Endothelial cell of umbilical vein (primary cell): Measurements from ENCODE around the gene FNDC8. TPM values are rescaled to one million over a fixed set of nuclear protein-coding genes. Genes with fewer than 3 reads are reported as not detected.

Experiments used
- BruUV-seq: library from RNA; stranded (reverse); fragments of 400-500 nt; replicated peaks from 2 replicates; lab custom pipeline; 2021; lab: Mats Ljungman, UMichigan
- CTCF ChIA-PET: fragments of 300-600, 350-600 bp; sonication (Branson Sonifier 250); formaldehyde crosslinking; loops from one replicate; lab custom pipeline; 2021; ENCODE audit warnings: antibody characterized with exemption, inconsistent platforms; lab: Charles Lee
- POLR2A ChIA-PET: fragments of 300-600, 350-600 bp; sonication (Branson Sonifier 250); formaldehyde crosslinking; loops from one replicate; lab custom pipeline; 2021; ENCODE audit warnings: antibody characterized with exemption, inconsistent platforms; lab: Charles Lee
- DNase-seq: peaks from one replicate; pipeline ENCODE4 v3.0.0-alpha.2; 2011; ENCODE audit warnings: low read depth, low spot score
- FAIRE-seq: peaks from 2 replicates; lab custom pipeline; 2011; peaks lifted over from hg19 to GRCh38; lab: Jason Lieb, UNC
- H2AFZ ChIP-seq: 2 replicates; pipeline ENCODE4 v1.6.0; 2012; ENCODE audit warnings: low read depth, low read length, control low read depth, inconsistent platforms
- H3K27ac ChIP-seq: 2 replicates; pipeline ENCODE4 v1.5.1; 2011; ENCODE audit warnings: low read depth, mild to moderate bottlenecking, control low read depth, low read length, moderate library complexity; ENCODE audit not compliant: insufficient read depth
- H3K27me3 ChIP-seq, 2 experiments: 2 replicates each; pipeline versions ENCODE4 v1.6.0 to v1.6.1; 2011; ENCODE audit warnings: low read length in 2 of 2, mixed read lengths in 1 of 2; ENCODE audit not compliant: control insufficient read depth in 2 of 2, insufficient read depth in 2 of 2
- H3K36me3 ChIP-seq, 2 experiments: 2 replicates in 1 of 2; 3 replicates in 1 of 2; pipeline ENCODE4 v1.5.1; 2011; ENCODE audit warnings: low read length in 2 of 2, mild to moderate bottlenecking in 1 of 2, moderate library complexity in 1 of 2; ENCODE audit not compliant: control insufficient read depth in 2 of 2, insufficient read depth in 2 of 2; ENCODE audit errors: extremely low read depth in 1 of 2
- H3K4me1 ChIP-seq: 3 replicates; pipeline ENCODE4 v1.5.1; 2011; ENCODE audit warnings: mild to moderate bottlenecking, low read length; ENCODE audit not compliant: control insufficient read depth, insufficient read depth; ENCODE audit errors: extremely low read depth
- H3K4me2 ChIP-seq: 2 replicates; pipeline ENCODE4 v1.6.1; 2011; ENCODE audit warnings: low read length, control low read depth, mixed read lengths; ENCODE audit not compliant: insufficient read depth
- H3K4me3 ChIP-seq, 3 experiments: fragments of 200-600 bp in 1 of 3; sonication (generic), shearing (Covaris generic) in 1 of 3; replicated peaks in 1 of 3; 2 replicates each; pipeline ENCODE4 v1.5.1; 2011 to 2016; ENCODE audit warnings: control low read depth in 3 of 3, low read length in 3 of 3, mild to moderate bottlenecking in 2 of 3, inconsistent platforms in 1 of 3, low read depth in 1 of 3, moderate library complexity in 1 of 3; ENCODE audit not compliant: insufficient read depth in 1 of 3
- H3K79me2 ChIP-seq: 2 replicates; pipeline ENCODE4 v1.6.0; 2012; ENCODE audit warnings: low read length, inconsistent platforms; ENCODE audit not compliant: control insufficient read depth, insufficient read depth
- H3K9ac ChIP-seq: replicated peaks from 2 replicates; pipeline ENCODE3; 2011; ENCODE audit warnings: low read length, control low read depth; ENCODE audit not compliant: insufficient read depth; ENCODE audit errors: extremely low read depth
- H3K9me1 ChIP-seq: replicated peaks from 3 replicates; pipeline ENCODE4 v1.6.0; 2011; ENCODE audit warnings: mild to moderate bottlenecking, low read length; ENCODE audit not compliant: control insufficient read depth, insufficient read depth; ENCODE audit errors: extremely low read depth
- H3K9me3 ChIP-seq: replicated peaks from 2 replicates; pipeline ENCODE4 v1.5.1; 2012; ENCODE audit warnings: low read length, inconsistent platforms; ENCODE audit not compliant: control insufficient read depth, insufficient read depth
- H4K20me1 ChIP-seq: replicated peaks from 2 replicates; pipeline ENCODE3; 2011; ENCODE audit warnings: mild to moderate bottlenecking, low read length; ENCODE audit not compliant: control insufficient read depth, insufficient read depth; ENCODE audit errors: extremely low read depth
- EZH2 ChIP-seq: IDR thresholded peaks from 2 replicates; pipeline ENCODE4 v1.6.1; 2012; ENCODE audit warnings: borderline replicate concordance, low read depth, mild to moderate bottlenecking, moderate library complexity, low read length, inconsistent platforms; ENCODE audit not compliant: severe bottlenecking
- FOS ChIP-seq: IDR thresholded peaks from 2 replicates; pipeline ENCODE4 v1.6.1; 2011; ENCODE audit warnings: mild to moderate bottlenecking, low read length, moderate library complexity, borderline replicate concordance; ENCODE audit not compliant: insufficient read depth
- GATA2 ChIP-seq: IDR thresholded peaks from 2 replicates; pipeline ENCODE4 v1.7.0; 2011; ENCODE audit warnings: low read depth, mild to moderate bottlenecking, moderate library complexity, mixed read lengths, low read length; ENCODE audit not compliant: insufficient read length, insufficient read depth
- JUN ChIP-seq: IDR thresholded peaks from 2 replicates; pipeline ENCODE4 v1.6.1; 2011; ENCODE audit warnings: borderline replicate concordance, low read depth; ENCODE audit not compliant: insufficient read length, insufficient read depth
- MYC ChIP-seq: IDR thresholded peaks from one replicate; pipeline ENCODE4 v1.6.1; 2011; ENCODE audit warnings: mild to moderate bottlenecking, low read depth, low read length
- POLR2A ChIP-seq: IDR thresholded peaks from 2 replicates; pipeline ENCODE4 v1.6.1; 2012; ENCODE audit warnings: low read depth, mild to moderate bottlenecking, control low read depth, low read length
- POLR2AphosphoS5 ChIP-seq: IDR thresholded peaks from 2 replicates; pipeline ENCODE4 v1.6.1; 2012; ENCODE audit warnings: low read depth, mild to moderate bottlenecking, control low read depth, low read length, moderate library complexity; ENCODE audit not compliant: insufficient read depth
- dilution Hi-C: fragments of 300-500 bp; cut with MboI; formaldehyde crosslinking; loops from one replicate; pipeline ENCODE4 v1.15.0; 2019; ENCODE audit warnings: low sequenced_read_pairs; ENCODE audit not compliant: extremely low pct_ligation_motif_present
- intact Hi-C: fragments of 100-400 bp; cut with micrococcal nuclease; formaldehyde crosslinking; loops from one replicate; pipeline ENCODE4 v1.10.0; 2022
- polyA plus RNA-seq, 4 experiments: library from polyadenylated mRNA; depleted of rRNA in 3 of 4; stranded (reverse) in 3 of 4; unstranded in 1 of 4; fragments of >200 nt; gene quantifications; 2 replicates each; pipeline versions ENCODE4 v1.2.1 to v1.2.3, GENCODE V29; 2011 to 2012; ENCODE audit warnings: missing spikeins in 1 of 4
- total RNA-seq: library from RNA; stranded (reverse); gene quantifications from 2 replicates; pipeline ENCODE4 v1.2.3, GENCODE V29; 2021
- TF ChIP-seq, protein P1 (sequence below): IDR thresholded peaks from 2 replicates; pipeline ENCODE4 v1.6.1; 2011; ENCODE audit not compliant: insufficient read depth, insufficient read length
- TF ChIP-seq, protein P2 (sequence below), 2 donors: IDR thresholded peaks; 1 replicate in 1 of 2; 2 replicates in 1 of 2; pipeline ENCODE4 v1.5.1; 2011; ENCODE audit warnings: low read length in 2 of 2, mild to moderate bottlenecking in 2 of 2, moderate library complexity in 2 of 2, control low read depth in 1 of 2, inconsistent platforms in 1 of 2, low read depth in 1 of 2; ENCODE audit not compliant: insufficient read depth in 1 of 2; ENCODE audit errors: extremely low read depth in 1 of 2

Gene FNDC8
- total and polyA plus RNA-seq, 2 donors (not counting 3 experiments of a cell fraction or from before 2014, with no cell fraction given): not detected

DNA sequence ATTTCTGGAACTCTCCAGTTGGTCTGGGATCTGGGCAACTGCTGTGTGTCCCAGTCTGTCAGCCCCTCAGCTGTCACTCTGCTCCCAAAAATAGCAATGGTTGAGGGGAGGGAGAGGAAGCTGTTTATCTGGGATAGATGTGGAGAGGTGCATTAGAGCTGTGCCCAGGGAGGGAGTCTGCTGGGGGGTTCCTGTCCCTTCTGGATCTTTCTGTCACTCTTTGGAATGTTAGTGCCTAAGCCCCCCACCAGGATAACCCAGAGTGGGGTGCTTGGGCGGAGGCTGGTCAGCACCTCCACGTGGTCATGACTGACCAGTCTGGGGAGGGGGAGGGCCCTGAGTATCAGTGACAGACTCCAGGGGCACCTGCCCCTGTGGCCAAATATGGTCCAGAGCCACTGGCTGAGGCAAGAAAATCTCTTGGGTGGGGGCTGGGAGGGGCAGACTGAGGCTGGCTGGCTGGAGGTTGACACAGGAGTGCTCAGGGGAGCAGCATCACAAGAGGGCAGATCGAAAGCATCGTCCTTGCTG, 26.0 kb downstream of the FNDC8 start, which contains the start of gene UNC45B:
Gene UNC45B (plus strand): TSS at position 443 of the 531 bp plus-strand sequence. CDS start 447 bp downstream, outside the sequence.
- CTCF ChIA-PET: interaction anchor here (0.8 to 1.2 kb wide), 2 partner anchors 392 to 605 kb away, joined by 3 read pairs; no protein-coding TSS in a partner anchor
- Histone ChIP-seq H2AFZ (no peak within 1 kb of the TSS), H3K9me1 (no peaks in the 10 kb centered on the region), H3K9ac (no peak within 1 kb of the TSS), H3K4me3 (no peak within 1 kb of the TSS), H3K4me2 (no peak within 1 kb of the TSS), H3K27ac (no peak within 1 kb of the TSS), H4K20me1 (no peaks in the 10 kb centered on the region), H3K9me3 (no peaks in the 10 kb centered on the region), H3K79me2 (no peaks in the 10 kb centered on the region), H3K36me3 (no peaks in the 10 kb centered on the region), H3K4me1 (no peaks in the 10 kb centered on the region), H3K27me3 (peaks cover 4 to 8% of the 10 kb centered on the region in 2 experiments)
- no TSS peak for BruUV-seq
- POLR2A ChIA-PET: no interaction called here
- intact Hi-C loops (loop anchor here (10.0 kb wide), 1 partner anchor 387 kb away; the partner anchor contains the start of gene SLFN12L), dilution Hi-C loops (no loop called here)
- FAIRE-seq (no peak), DNase-seq (no peak)
- TF ChIP-seq MYC: no peak
- TF ChIP-seq FOS: no peak
- TF ChIP-seq, protein P1, sequence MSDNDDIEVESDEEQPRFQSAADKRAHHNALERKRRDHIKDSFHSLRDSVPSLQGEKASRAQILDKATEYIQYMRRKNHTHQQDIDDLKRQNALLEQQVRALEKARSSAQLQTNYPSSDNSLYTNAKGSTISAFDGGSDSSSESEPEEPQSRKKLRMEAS: no peak
- no peak for TF ChIP-seq JUN
- no peak for TF ChIP-seq GATA2
- no peak for TF ChIP-seq POLR2A
- TF ChIP-seq POLR2AphosphoS5: no peak
- no peak for TF ChIP-seq EZH2
- TF ChIP-seq, protein P2, sequence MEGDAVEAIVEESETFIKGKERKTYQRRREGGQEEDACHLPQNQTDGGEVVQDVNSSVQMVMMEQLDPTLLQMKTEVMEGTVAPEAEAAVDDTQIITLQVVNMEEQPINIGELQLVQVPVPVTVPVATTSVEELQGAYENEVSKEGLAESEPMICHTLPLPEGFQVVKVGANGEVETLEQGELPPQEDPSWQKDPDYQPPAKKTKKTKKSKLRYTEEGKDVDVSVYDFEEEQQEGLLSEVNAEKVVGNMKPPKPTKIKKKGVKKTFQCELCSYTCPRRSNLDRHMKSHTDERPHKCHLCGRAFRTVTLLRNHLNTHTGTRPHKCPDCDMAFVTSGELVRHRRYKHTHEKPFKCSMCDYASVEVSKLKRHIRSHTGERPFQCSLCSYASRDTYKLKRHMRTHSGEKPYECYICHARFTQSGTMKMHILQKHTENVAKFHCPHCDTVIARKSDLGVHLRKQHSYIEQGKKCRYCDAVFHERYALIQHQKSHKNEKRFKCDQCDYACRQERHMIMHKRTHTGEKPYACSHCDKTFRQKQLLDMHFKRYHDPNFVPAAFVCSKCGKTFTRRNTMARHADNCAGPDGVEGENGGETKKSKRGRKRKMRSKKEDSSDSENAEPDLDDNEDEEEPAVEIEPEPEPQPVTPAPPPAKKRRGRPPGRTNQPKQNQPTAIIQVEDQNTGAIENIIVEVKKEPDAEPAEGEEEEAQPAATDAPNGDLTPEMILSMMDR (IDR thresholded peaks at IDR 0.05; ENCODE audit: extremely low read depth in 1 of 2, insufficient read depth in 1 of 2, low read depth in 1 of 2, low read length in 2 of 2): no peak
